ENCODE measurements around the gene TMEM72. TPM values are rescaled to one million over a fixed set of nuclear protein-coding genes. Genes with fewer than 3 reads are reported as not detected.

The TMEM72 gene
- total RNA-seq, 4 donors from 2014 or later = not detected

- intact Hi-C loops (cut with DNase I; ENCODE audit: low total_unique reads) = loop anchor here (5.0 kb wide), 1 partner anchor 46 kb away; no protein-coding TSS in a partner anchor
- TF ChIP-seq CTCF (IDR thresholded peaks at IDR 0.05) = no peak
- TF ChIP-seq POLR2A (IDR thresholded peaks at IDR 0.05) = no peak
- peak overlapping the region; percentile 30 for H3K4me3 ChIP-seq (ENCODE audit: low read depth, poor library complexity, severe bottlenecking)
- 38 to 43% methylated on average over 4 of the region's 4 CpGs for WGBS, 2 donors
- DNase-seq (ENCODE audit: low spot score in 2 of 2) = no peak
Measured at GRCh38 chr10:44978213-44978569, 67.1 kb downstream of the TMEM72 start.

DNA sequence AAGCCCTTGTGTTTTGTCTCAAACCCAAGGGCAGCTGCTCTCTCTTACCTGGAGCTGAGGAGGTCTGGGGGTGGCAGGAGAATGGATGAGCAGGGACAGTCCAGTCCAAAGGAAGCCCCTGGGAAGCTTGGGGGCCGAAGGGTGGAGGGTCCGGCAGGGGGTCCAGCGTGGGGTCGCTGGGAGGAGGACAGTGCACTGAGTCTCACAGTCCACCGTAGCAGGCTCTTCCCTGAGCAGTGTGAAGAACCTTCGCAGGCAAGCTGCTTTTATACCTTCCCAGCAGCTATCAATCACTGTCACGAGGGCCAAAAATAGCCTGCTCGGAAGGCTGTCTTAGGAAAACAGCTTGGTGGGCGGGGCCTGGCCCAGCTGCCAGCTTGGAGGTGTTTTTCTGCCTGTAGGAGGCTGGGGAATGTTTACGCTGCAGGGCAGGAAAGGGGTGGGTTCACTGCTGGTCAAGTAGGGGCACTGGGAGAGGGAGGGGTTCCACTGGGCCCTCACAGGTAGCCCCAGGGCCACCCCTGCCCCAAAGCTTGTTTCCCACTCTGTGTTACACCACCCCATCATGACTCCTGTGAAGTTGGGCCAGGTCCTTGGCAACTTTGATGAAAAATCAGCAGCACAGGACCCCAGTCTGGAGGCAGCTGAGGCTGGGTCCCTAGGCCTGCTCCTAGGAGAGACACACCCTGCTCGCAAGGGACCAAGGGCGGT lies 67.6 kb downstream of the TMEM72 start, which contains the start of gene DEPP1:
Gene DEPP1 (minus strand): TSS at position 240 of the 711 bp plus-strand sequence. CDS start 779 bp downstream, outside the sequence.
- WGBS, 2 donors = 20 to 24% methylated on average over 12 of the region's 12 CpGs
- DNase-seq (ENCODE audit: low spot score in 2 of 2) = peak; percentile 90 to 97
- TF ChIP-seq POLR2A (IDR thresholded peaks at IDR 0.05) = peak in 1 of 2 donors; percentile 87
- no peak for TF ChIP-seq CTCF (IDR thresholded peaks at IDR 0.05)
- intact Hi-C loops (cut with DNase I; ENCODE audit: low total_unique reads) = loop anchor here (5.0 kb wide), 1 partner anchor 46 kb away; no protein-coding TSS in a partner anchor
- H3K4me3 ChIP-seq (ENCODE audit: low read depth, poor library complexity, severe bottlenecking) = peak within 1 kb of the TSS; percentile 30

GRCh38 chr10:44979281-44980191 lies 68.4 kb downstream of the TMEM72 start:
- no peak overlapping the region for H3K4me3 ChIP-seq (ENCODE audit: low read depth, poor library complexity, severe bottlenecking)
- intact Hi-C loops (cut with DNase I; ENCODE audit: low total_unique reads) = loop anchor here (5.0 kb wide), 1 partner anchor 47 kb away; no protein-coding TSS in a partner anchor
- TF ChIP-seq POLR2A (IDR thresholded peaks at IDR 0.05) (no peak), CTCF (IDR thresholded peaks at IDR 0.05) (no peak)
- WGBS, 2 donors = 72 to 81% methylated on average over 13 of the region's 13 CpGs
- peak in 1 of 2 donors; percentile 82 for DNase-seq (ENCODE audit: low spot score in 2 of 2)

GRCh38 chr10:44980309-44981171 lies 69.4 kb downstream of the TMEM72 start:
- peak in 1 of 2 donors; percentile 86 for DNase-seq (ENCODE audit: low spot score in 2 of 2)
- 79 to 82% methylated on average over 14 of the region's 14 CpGs for WGBS, 2 donors
- TF ChIP-seq POLR2A (IDR thresholded peaks at IDR 0.05) (no peak), CTCF (IDR thresholded peaks at IDR 0.05) (no peak)
- intact Hi-C loops (cut with DNase I; ENCODE audit: low total_unique reads) = no loop called here
- H3K4me3 ChIP-seq (ENCODE audit: low read depth, poor library complexity, severe bottlenecking) = no peak overlapping the region

All from lower leg skin (tissue), 4 donors.